Fibroblast of villous mesenchyme (primary cell): ENCODE data around the gene ARHGEF28. TPM values are rescaled to one million over a fixed set of nuclear protein-coding genes. Genes with fewer than 3 reads are reported as not detected.

Source experiments
- DNase-seq: peaks from one replicate; pipeline ENCODE4 v3.0.0-alpha.2; 2010; ENCODE audit warnings: low read depth
- H3K4me3 ChIP-seq: 2 replicates; pipeline ENCODE4 v1.5.1; 2011; ENCODE audit warnings: low read depth, mild to moderate bottlenecking, low read length
- total RNA-seq: library from RNA; depleted of rRNA; stranded (reverse); fragments of >200 nt; gene quantifications from 2 replicates; pipeline ENCODE4 v1.2.3, GENCODE V29; 2012
- TF ChIP-seq, protein P1 (sequence below): IDR thresholded peaks from 2 replicates; pipeline ENCODE4 v1.5.1; 2012; ENCODE audit warnings: low read depth, mild to moderate bottlenecking, low read length; ENCODE audit not compliant: insufficient read depth

Gene ARHGEF28
- total RNA-seq, 1 donor, result 40.2 TPM

DNA sequence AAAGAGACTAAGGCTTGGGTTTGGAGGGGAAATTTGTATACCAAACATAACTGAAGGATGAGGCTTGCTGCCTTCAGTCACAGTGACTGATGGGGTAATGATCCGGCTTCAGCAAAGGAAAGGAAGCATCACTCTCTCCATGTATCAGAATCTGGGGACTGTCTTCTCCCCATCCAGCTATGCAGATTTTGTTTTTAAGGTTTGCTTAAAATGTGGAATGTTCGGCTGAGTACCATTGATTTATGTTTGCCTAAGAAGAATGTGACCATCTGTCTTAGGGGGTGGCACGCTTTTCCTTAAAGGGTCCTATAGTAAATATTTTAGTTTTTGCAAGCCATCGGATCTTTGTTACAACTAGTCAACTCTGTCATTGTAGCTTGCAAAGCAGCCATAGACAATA is 291.9 kb downstream of the ARHGEF28 start:
- TF ChIP-seq, protein P1, sequence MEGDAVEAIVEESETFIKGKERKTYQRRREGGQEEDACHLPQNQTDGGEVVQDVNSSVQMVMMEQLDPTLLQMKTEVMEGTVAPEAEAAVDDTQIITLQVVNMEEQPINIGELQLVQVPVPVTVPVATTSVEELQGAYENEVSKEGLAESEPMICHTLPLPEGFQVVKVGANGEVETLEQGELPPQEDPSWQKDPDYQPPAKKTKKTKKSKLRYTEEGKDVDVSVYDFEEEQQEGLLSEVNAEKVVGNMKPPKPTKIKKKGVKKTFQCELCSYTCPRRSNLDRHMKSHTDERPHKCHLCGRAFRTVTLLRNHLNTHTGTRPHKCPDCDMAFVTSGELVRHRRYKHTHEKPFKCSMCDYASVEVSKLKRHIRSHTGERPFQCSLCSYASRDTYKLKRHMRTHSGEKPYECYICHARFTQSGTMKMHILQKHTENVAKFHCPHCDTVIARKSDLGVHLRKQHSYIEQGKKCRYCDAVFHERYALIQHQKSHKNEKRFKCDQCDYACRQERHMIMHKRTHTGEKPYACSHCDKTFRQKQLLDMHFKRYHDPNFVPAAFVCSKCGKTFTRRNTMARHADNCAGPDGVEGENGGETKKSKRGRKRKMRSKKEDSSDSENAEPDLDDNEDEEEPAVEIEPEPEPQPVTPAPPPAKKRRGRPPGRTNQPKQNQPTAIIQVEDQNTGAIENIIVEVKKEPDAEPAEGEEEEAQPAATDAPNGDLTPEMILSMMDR, result no peak
- no peak for DNase-seq
- no peak overlapping the region for H3K4me3 ChIP-seq

DNA sequence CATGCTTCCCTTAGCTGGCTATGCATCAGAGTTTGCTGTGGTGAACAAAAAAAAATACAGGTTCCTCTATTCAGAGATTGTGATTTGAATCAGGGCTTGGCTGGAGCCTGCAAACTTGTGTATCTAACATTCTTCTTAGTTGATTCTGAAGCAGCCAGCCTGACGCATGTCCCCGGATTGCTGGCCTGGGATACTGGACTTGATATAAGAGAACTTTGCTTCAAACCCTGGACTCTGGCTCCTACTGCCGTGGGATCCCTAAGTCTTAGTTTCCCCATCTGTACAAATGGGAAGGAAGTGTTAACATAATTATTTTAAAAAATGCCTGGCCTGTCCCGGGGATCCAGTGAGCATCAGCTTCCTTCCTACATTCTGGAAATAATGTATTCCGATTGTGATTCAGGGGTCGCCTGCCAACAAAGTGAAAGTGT is 292.8 kb downstream of the ARHGEF28 start:
- no peak for DNase-seq
- no peak overlapping the region for H3K4me3 ChIP-seq

DNA sequence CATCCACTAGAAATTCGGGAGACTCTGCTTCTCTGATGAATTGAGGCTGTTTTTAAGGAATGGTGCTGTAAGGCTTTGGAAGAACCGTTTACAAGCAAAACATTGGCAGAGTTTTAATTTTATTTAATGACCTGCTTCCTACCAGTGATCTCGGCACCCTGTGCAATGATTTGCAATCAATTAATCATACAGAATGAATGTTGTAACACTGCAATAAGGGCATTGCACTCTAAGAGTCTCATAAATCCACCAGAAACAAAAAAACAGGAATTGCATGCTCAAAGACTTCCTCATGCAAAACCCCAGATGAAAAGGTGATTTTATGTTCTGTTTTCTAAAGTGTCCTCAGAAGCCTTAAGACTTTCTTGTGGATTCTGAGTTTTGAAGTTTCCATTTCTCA is 295.7 kb downstream of the ARHGEF28 start:
- TF ChIP-seq, protein P1, result no peak
- H3K4me3 ChIP-seq, result no peak overlapping the region
- DNase-seq, result peak; percentile 39

More for the DNA sequence above, 292.8 kb downstream of the ARHGEF28 start:
- TF ChIP-seq, protein P1, result no peak

DNA sequence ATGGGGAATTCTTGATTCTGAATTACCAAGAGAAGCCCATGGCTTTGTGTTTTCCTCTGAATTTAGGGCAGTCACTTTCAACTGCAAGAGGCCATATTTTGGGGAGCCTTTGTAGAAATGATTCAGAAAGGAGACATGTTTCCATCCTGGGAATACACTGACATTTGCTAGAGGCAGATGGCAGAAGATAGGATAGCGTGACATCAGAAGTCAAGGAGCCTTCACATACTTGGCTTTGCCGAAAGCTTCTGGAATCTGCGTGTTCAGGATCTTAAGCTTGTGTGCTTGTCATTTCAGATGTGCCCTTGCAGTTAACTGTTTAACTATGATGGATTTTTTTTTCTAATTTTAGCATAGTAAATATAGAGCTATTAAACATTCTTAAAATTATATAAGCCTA is 296.2 kb downstream of the ARHGEF28 start:
- DNase-seq, result no peak
- TF ChIP-seq, protein P1, result no peak
- H3K4me3 ChIP-seq, result no peak overlapping the region

DNA sequence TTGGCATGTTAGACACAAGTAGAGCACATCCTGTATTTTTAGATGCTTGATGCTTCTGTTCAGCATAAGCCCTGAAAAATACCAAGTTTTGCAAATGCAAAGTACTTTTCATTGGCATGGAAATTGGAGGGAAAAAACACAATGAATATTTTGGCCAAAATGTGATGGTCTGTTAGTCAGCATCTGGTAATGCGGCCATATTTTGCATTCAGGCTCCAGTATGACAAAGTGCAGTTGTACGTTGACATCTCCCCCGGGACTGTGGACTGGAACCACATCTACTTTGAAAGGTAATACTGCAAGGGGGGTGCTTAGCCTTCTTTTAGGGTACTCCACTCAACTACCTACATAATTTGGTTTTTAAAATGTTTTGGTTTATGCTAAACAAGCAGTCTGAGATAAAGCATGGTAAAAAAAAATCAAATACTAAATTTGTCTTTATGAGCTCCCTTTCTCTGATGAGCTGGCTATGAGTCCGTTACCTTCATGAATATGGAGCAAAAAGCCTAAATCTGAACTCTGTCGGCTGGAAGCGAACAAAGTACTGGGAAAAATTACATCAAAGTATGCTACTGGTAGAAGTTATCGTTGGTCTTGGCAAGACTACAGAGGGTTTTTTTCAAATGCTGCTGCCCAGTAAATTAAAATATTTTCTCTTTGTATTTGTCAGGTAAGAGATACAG is 297.0 kb downstream of the ARHGEF28 start:
- TF ChIP-seq, protein P1, result no peak
- DNase-seq, result no peak
- H3K4me3 ChIP-seq, result no peak overlapping the region

DNA sequence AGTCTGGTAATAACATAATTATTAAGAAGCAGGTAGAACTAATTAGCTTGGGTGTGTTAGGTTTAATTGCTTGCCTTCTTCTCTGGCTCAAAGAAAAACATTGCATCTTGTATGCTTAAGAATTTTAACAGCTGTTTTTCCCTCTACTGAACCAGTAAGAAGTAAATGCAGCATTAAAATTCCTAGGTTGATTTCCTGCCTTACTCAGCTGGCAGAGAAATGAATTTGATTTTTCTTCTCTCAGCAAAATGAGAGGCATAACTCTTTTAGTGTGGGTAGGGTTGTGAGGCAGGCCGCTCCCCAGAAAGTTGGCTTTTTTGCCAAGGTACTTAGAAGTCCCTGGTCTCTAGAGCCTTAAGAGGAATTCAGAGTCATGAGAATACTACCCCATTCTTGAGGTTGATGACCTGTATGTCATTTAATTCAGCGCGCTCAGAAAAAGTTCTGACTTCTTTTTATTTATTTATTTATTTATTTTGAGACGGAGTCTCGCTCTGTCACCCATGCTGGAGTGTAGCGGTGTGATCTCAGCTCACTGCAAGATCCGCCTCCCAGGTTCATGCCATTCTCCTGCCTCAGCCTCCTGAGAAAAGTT is 302.6 kb downstream of the ARHGEF28 start:
- no peak overlapping the region for H3K4me3 ChIP-seq
- TF ChIP-seq, protein P1, result no peak

More for the DNA sequence above, 302.6 kb downstream of the ARHGEF28 start:
- DNase-seq, result no peak
